LoVo (cell line): ENCODE data around the gene STAC2.

ENCODE experiments used
- DNase-seq: peaks from one replicate; pipeline ENCODE4 v3.0.0-alpha.2; 2016; ENCODE audit warnings: low spot score

The STAC2 gene

DNA sequence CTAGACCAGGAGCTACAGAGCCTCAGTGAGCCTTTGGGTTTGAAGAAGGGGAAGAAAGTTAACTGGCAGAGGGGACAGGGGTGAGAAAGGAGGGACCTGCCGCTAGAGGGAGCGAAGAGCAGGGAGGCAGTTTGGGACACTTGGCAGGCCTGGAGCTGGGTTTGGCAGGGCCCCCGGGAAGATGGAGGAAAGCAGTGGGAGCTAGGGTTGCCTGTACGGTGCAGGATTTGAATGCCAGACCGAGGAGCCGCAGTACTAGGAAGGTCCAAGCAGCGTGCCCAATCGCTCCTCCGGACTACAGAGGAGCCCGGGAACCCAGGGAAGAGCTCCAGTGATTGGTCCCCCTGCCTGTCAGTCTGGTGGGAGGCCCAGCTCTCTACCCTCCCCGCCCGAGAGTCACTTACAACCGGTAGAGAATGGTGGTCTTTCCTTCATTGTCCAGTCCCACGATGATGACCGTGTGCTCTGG is 61.0 kb downstream of the STAC2 start:
- DNase-seq = peak; percentile 52

DNA sequence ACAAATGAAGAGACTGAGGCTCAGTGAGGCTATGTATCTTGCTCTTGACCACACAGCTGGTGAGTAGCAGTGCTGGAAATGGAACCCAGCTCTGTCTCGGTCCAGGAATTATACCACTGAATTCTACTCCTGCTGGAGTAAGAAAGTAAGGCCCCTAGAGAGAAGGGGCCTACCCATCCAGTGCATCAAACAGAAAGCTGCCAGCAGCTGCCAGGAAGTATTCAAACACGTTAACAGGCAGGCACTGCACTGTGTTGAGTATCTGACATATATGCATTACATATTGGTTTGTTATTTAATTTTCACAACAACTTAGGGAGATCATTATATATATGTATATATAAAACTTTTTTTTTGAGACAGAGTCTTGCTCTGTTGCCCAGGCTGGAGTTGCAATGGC is 63.8 kb downstream of the STAC2 start:
- DNase-seq = no peak
